ENCODE results near the gene NFASC.

DNA sequence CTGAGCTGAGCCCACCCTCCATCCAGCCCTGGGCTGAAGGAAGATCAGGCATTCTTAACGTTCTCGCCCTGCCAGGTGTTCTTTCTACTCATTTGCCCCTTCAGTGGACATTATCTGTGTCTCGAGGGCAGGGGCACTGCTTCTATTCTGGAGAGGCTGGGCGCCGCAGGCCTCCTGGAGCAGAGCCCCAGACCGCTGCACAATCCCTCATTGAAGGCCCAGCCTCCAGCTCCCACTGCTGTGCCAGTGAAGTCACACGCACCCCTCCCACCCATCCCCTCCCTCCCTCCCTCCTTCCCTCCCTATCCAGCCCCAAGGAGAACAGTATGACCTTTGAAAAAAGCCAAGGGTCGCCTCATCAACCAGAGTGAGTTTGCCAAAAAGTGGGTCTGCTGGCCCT is 76.7 kb downstream of the NFASC start:
- TF ChIP-seq EZH2 (IDR thresholded peaks at IDR 0.05; ENCODE audit: insufficient read depth, low read length) = no peak
- TF ChIP-seq, protein P1, sequence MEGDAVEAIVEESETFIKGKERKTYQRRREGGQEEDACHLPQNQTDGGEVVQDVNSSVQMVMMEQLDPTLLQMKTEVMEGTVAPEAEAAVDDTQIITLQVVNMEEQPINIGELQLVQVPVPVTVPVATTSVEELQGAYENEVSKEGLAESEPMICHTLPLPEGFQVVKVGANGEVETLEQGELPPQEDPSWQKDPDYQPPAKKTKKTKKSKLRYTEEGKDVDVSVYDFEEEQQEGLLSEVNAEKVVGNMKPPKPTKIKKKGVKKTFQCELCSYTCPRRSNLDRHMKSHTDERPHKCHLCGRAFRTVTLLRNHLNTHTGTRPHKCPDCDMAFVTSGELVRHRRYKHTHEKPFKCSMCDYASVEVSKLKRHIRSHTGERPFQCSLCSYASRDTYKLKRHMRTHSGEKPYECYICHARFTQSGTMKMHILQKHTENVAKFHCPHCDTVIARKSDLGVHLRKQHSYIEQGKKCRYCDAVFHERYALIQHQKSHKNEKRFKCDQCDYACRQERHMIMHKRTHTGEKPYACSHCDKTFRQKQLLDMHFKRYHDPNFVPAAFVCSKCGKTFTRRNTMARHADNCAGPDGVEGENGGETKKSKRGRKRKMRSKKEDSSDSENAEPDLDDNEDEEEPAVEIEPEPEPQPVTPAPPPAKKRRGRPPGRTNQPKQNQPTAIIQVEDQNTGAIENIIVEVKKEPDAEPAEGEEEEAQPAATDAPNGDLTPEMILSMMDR (IDR thresholded peaks at IDR 0.05; ENCODE audit: insufficient read depth, low read depth, low read length) = no peak

Data from astrocyte (in vitro differentiated cells and primary cell).